Posterior vena cava (tissue), 2 donors: ENCODE results near the gene RBM4. TPM values are rescaled to one million over a fixed set of nuclear protein-coding genes. Genes with fewer than 3 reads are reported as not detected.

Experiments
- DNase-seq: peaks from one replicate; pipeline ENCODE4 v3.0.0-alpha.2; 2020; ENCODE audit warnings: low spot score
- intact Hi-C, 2 donors: fragments of 100-400 bp; cut with DNase I; formaldehyde crosslinking; loops; one replicate each; pipeline versions ENCODE4 v1.14.1 to v1.14.2; 2022 to 2023
- total RNA-seq, 2 donors: library from RNA; stranded (reverse); fragmentation: NEBNext Ultra II Directional; extraction: Animal tissue kit (Norgen Biotek cat#: 25700); gene quantifications; one replicate each; pipeline ENCODE4 v1.2.1, GENCODE V29; 2021
- donor health status: DM: yes; HTN: yes; CAD: no.
- donor health status: DM: yes; HTN: yes; CAD: no.

RBM4 gene
- total RNA-seq, 2 donors from 2014 or later, result 63.4 to 68.9 TPM

- peak; percentile 13 for DNase-seq
- intact Hi-C loops, result no loop called here
Observed at GRCh38 chr11:66609721-66610617, 28.5 kb upstream of the RBM4 start.

GRCh38 chr11:66612458-66612857 lies 26.0 kb upstream of the RBM4 start:
- intact Hi-C loops, result no loop called here

GRCh38 chr11:66614073-66614472 lies 24.4 kb upstream of the RBM4 start:
- DNase-seq, result peak; percentile 37
- intact Hi-C loops, result no loop called here

More at GRCh38 chr11:66612458-66612857, 26.0 kb upstream of the RBM4 start:
- DNase-seq, result peak; percentile 35

- peak; percentile 100 for DNase-seq
- intact Hi-C loops, result no loop called here
Observed at GRCh38 chr11:66616379-66617154, 21.9 kb upstream of the RBM4 start, which contains the start of gene RBM14. RBM14 (plus strand) TSS chr11:66616630; CDS start chr11:66616721, 91 bp downstream.

- intact Hi-C loops, result no loop called here
- peak; percentile 94 for DNase-seq
Observed at GRCh38 chr11:66617155-66617834, 21.2 kb upstream of the RBM4 start.

- peak; percentile 17 for DNase-seq
- intact Hi-C loops, result no loop called here
Observed at GRCh38 chr11:66619080-66619554, 19.4 kb upstream of the RBM4 start.

- intact Hi-C loops, result no loop called here
- peak; percentile 60 for DNase-seq
Observed at GRCh38 chr11:66624450-66624849, 14.1 kb upstream of the RBM4 start.

GRCh38 chr11:66625041-66625751 lies 13.3 kb upstream of the RBM4 start:
- intact Hi-C loops, result no loop called here
- DNase-seq, result peak; percentile 67

GRCh38 chr11:66625752-66626149 lies 12.8 kb upstream of the RBM4 start:
- intact Hi-C loops, result no loop called here
- DNase-seq, result peak; percentile 20

- intact Hi-C loops, result no loop called here
Observed at GRCh38 chr11:66626382-66626781, 12.1 kb upstream of the RBM4 start.

GRCh38 chr11:66626926-66627325 lies 11.6 kb upstream of the RBM4 start:
- intact Hi-C loops, result no loop called here
- peak; percentile 50 for DNase-seq

More at GRCh38 chr11:66626382-66626781, 12.1 kb upstream of the RBM4 start:
- DNase-seq, result peak; percentile 34

GRCh38 chr11:66628061-66628603 lies 10.4 kb upstream of the RBM4 start:
- peak; percentile 14 for DNase-seq
- intact Hi-C loops, result no loop called here

- DNase-seq, result no peak
- intact Hi-C loops, result no loop called here
Observed at GRCh38 chr11:66629356-66629755, 9.1 kb upstream of the RBM4 start.

GRCh38 chr11:66631883-66632282 lies 6.6 kb upstream of the RBM4 start:
- DNase-seq, result no peak
- intact Hi-C loops, result no loop called here

- no peak for DNase-seq
- intact Hi-C loops, result no loop called here
Observed at GRCh38 chr11:66632952-66633351, 5.6 kb upstream of the RBM4 start.

GRCh38 chr11:66636411-66636810 lies 2.1 kb upstream of the RBM4 start:
- DNase-seq, result no peak
- intact Hi-C loops, result no loop called here

GRCh38 chr11:66637557-66638176 lies 836 bp upstream of the RBM4 start:
- intact Hi-C loops, result no loop called here
- no peak for DNase-seq
